Measurements from ENCODE around the gene RCN2. TPM values are rescaled to one million over a fixed set of nuclear protein-coding genes. Genes with fewer than 3 reads are reported as not detected.

Gene RCN2
- total and polyA plus RNA-seq, 2 experiments from 2014 or later = 170 to 327 TPM

- TF ChIP-seq ZNF462 (CRISPR knock-in tag; IDR thresholded peaks at IDR 0.05) = no peak
- no peak for TF ChIP-seq NANOG (IDR thresholded peaks at IDR 0.05; ENCODE audit: borderline replicate concordance)
- no peak for TF ChIP-seq EZH2phosphoT487 (IDR thresholded peaks at IDR 0.05; ENCODE audit: unreplicated experiment)
- no peak for TF ChIP-seq ETS1 (IDR thresholded peaks at IDR 0.05)
- TF ChIP-seq ZNF331 (CRISPR knock-in tag; IDR thresholded peaks at IDR 0.05; ENCODE audit: low read depth) = no peak
- no peak for TF ChIP-seq EZH2 (IDR thresholded peaks at IDR 0.05; ENCODE audit: low read depth, unreplicated experiment)
- no peak for TF ChIP-seq CREB1 (CRISPR knock-in tag; IDR thresholded peaks at IDR 0.05; ENCODE audit: low read depth)
- TF ChIP-seq, protein P1, sequence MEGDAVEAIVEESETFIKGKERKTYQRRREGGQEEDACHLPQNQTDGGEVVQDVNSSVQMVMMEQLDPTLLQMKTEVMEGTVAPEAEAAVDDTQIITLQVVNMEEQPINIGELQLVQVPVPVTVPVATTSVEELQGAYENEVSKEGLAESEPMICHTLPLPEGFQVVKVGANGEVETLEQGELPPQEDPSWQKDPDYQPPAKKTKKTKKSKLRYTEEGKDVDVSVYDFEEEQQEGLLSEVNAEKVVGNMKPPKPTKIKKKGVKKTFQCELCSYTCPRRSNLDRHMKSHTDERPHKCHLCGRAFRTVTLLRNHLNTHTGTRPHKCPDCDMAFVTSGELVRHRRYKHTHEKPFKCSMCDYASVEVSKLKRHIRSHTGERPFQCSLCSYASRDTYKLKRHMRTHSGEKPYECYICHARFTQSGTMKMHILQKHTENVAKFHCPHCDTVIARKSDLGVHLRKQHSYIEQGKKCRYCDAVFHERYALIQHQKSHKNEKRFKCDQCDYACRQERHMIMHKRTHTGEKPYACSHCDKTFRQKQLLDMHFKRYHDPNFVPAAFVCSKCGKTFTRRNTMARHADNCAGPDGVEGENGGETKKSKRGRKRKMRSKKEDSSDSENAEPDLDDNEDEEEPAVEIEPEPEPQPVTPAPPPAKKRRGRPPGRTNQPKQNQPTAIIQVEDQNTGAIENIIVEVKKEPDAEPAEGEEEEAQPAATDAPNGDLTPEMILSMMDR (conservative IDR thresholded peaks at IDR 0.05; ENCODE audit: low read depth in 2 of 2) = no peak
These were observed 59.5 kb downstream of the RCN2 start (continued) for GRCh38 chr15:76991048-76991447.
